Mesothelial cell of epicardium (in vitro differentiated cells): ENCODE measurements around the gene KRTAP10-4. TPM values are rescaled to one million over a fixed set of nuclear protein-coding genes. Genes with fewer than 3 reads are reported as not detected.
"Not testable (repeated sequence)": the region's sequence is repeated elsewhere in the genome, so short reads cannot be mapped to it uniquely, and the experiment has no call there.

ENCODE experiments used
- DNase-seq, 2 experiments: peaks; one replicate each; pipeline ENCODE4 v3.0.0; 2021; ENCODE audit warnings: low spot score in 2 of 2; ENCODE audit not compliant: unreplicated experiment in 2 of 2
- H3K27ac Mint-ChIP-seq: 2 replicates; pipeline ENCODE4 v1.8.0; 2021; ENCODE audit warnings: mixed read lengths
- H3K27me3 Mint-ChIP-seq: 2 replicates; pipeline ENCODE4 v1.8.0; 2021; ENCODE audit warnings: low read depth, mixed read lengths
- H3K36me3 Mint-ChIP-seq: 2 replicates; pipeline ENCODE4 v1.8.0; 2021; ENCODE audit warnings: mixed read lengths
- H3K4me1 Mint-ChIP-seq: 2 replicates; pipeline ENCODE4 v1.8.0; 2021; ENCODE audit warnings: mixed read lengths
- H3K4me3 Mint-ChIP-seq: 2 replicates; pipeline ENCODE4 v1.8.0; 2021; ENCODE audit warnings: mild to moderate bottlenecking, moderate library complexity, mixed read lengths
- H3K9me3 Mint-ChIP-seq: 2 replicates; pipeline ENCODE4 v1.8.0; 2021; ENCODE audit warnings: mixed read lengths
- total RNA-seq: library from RNA; stranded (reverse); gene quantifications from 3 replicates; pipeline ENCODE4 v1.2.1, GENCODE V29; 2021
- TF ChIP-seq, protein P1 (sequence below): fragments of 200-600 bp; sonication (generic); IDR thresholded peaks from one replicate; pipeline ENCODE4 v1.5.0; 2021; ENCODE audit warnings: antibody characterized with exemption; ENCODE audit not compliant: unreplicated experiment

The KRTAP10-4 gene
- total RNA-seq, 1 donor from 2014 or later = not detected

DNA sequence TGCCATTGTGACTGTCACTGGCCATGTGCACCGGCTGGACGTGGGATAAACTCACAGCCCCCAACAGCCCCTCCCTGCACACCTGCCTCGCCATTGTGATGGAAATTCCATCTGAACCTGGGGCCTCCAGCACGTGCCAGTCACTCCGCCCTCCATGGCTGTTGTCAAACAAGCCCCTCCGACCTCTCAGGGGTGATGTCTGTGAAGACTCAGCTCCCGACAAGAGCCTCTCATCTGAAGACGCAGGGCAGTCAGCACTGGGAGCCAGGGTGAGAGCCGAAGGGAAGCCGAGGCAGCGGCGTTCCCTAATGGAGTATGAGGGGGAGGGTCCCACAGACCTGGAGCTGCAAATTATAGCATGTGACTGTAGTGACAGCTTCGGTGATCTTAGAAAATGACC, 20.8 kb upstream of the KRTAP10-4 start:
- Mint-ChIP-seq H3K4me3 (no peak overlapping the region), H3K27ac (peak overlapping the region; percentile 17), H3K9me3 (peaks cover 11% of the 10 kb centered on the region), H3K36me3 (no peaks in the 10 kb centered on the region), H3K27me3 (peaks cover under 1% of the 10 kb centered on the region), H3K4me1 (peaks cover 43% of the 10 kb centered on the region)
- no peak for DNase-seq
- TF ChIP-seq, protein P1, sequence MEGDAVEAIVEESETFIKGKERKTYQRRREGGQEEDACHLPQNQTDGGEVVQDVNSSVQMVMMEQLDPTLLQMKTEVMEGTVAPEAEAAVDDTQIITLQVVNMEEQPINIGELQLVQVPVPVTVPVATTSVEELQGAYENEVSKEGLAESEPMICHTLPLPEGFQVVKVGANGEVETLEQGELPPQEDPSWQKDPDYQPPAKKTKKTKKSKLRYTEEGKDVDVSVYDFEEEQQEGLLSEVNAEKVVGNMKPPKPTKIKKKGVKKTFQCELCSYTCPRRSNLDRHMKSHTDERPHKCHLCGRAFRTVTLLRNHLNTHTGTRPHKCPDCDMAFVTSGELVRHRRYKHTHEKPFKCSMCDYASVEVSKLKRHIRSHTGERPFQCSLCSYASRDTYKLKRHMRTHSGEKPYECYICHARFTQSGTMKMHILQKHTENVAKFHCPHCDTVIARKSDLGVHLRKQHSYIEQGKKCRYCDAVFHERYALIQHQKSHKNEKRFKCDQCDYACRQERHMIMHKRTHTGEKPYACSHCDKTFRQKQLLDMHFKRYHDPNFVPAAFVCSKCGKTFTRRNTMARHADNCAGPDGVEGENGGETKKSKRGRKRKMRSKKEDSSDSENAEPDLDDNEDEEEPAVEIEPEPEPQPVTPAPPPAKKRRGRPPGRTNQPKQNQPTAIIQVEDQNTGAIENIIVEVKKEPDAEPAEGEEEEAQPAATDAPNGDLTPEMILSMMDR = no peak

DNA sequence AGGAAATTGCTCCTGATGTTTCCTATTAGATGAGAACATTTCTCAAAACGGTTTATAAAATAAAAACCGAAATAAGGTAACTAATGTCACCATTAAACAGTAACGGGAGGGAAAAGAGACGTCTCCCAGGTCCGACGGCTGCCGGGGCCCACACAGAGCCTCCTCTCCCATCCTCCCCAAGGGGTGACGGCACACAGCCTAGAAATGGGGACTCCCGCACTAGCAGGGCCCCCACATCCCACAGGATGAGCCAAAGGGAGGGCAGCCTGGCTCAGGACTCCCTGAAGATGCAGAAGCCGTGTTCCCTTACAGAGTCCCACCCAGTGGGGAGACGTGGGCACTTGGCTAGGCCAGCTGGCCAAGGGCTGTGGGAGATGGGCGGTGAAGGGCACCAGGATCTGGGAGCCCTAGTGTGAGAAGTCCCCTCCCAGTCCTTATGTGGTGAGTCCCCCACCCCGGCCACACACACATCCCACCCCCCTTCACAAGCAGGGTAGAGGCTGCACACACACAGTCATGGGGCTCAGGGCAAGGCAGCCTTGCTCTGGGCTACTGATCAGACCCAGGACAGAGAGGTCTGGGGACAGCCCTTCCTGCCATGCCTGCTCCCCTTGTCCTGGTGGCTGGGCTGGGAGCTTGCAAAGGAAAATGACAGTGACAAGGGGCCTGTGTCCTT, 18.2 kb upstream of the KRTAP10-4 start:
- Mint-ChIP-seq H3K4me3 (no peak overlapping the region), H3K27ac (no peak overlapping the region), H3K9me3 (peaks cover 13% of the 10 kb centered on the region), H3K36me3 (no peaks in the 10 kb centered on the region), H3K27me3 (peaks cover 3% of the 10 kb centered on the region), H3K4me1 (peaks cover 27% of the 10 kb centered on the region)
- TF ChIP-seq, protein P1 = no peak
- no peak for DNase-seq

DNA sequence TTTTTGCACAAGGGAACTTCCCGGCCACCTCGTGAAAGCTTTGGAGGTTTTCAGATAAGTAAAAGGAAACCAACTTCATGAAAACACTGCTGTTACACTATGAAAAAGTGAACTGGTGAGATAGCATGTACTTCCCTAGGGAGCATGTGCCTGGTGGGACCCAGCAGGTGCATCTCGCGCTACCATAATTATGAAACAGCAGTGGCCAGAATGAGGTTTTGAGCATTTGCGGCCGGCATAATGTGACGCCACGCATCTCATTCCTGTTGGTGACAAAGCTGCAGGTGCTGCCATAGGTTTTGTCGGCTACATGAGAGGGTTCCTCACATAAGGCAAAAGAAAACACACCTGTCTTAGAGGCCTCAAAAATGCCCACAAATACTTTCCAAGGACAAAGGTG, 16.6 kb upstream of the KRTAP10-4 start:
- DNase-seq = no peak
- H3K9me3 Mint-ChIP-seq = peaks cover 27% of the 10 kb centered on the region
- no peak overlapping the region for H3K27ac Mint-ChIP-seq
- TF ChIP-seq, protein P1 = no peak
- H3K4me3 Mint-ChIP-seq = no peak overlapping the region
- peaks cover 8% of the 10 kb centered on the region for H3K27me3 Mint-ChIP-seq
- H3K36me3 Mint-ChIP-seq = no peaks in the 10 kb centered on the region
- peaks cover 14% of the 10 kb centered on the region for H3K4me1 Mint-ChIP-seq

DNA sequence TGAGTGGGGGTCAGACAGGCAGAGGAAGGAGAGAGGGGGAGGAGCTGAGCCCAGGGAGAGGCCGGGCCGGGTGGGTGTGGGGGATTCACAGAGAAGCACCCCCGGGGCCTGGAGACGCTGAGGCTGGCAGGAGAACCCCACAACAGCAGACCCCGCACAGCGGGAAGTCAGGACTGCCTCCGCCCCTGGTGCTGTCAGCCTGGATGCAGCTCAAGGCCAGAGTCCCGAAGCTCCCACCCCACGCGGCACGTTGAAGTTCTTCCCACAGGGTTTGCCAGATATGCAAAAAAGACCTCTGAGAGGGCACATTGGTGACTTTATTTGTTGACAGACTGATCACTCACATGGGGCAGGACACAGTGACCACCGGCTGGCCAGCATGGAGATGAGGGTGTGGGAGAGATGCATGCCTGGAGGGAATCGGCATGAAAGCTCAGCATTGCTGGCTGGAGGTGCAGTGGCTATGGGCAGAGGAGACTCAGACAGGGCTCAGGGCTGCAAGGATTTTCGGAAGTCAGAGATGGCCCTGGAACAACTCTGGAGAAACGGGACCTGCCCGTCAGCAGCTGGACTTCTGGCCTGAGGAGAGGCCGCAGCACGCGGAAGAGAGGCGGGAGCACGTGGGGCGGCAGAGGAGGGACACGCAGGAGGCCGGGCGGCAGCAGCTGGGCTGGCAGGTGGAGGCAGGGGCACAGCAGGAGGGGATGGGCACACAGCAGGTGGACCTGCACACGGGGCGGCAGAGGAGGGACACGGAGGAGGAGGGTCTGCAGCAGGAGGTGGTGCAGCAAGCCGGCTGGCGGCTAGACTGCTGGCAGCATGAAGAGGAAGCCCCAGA, 15.8 kb upstream of the KRTAP10-4 start:
- Mint-ChIP-seq H3K27me3 (peaks cover 8% of the 10 kb centered on the region), H3K4me3 (no peak overlapping the region), H3K36me3 (no peaks in the 10 kb centered on the region), H3K9me3 (peaks cover 35% of the 10 kb centered on the region), H3K27ac (no peak overlapping the region), H3K4me1 (peaks cover 14% of the 10 kb centered on the region)
- TF ChIP-seq, protein P1 = no peak
- no peak for DNase-seq

DNA sequence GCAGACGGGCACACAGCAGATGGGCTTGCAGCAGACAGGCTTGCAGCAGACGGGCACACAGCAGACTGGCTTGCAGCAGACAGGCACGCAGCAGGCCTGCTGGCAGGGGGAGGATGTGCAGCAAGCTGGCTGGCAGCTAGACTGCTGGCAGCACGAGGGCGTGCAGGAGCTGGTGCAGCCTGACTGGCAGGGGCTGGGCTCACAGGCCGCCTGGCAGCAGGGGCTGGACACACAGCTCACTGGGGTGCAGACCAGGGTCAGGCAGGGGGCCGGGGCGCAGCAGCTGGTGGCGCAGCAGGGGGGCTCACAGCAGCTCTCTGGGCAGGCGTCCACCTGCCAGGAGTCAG, 15.2 kb upstream of the KRTAP10-4 start:
- H3K9me3 Mint-ChIP-seq = peaks cover 33% of the 10 kb centered on the region
- H3K4me3 Mint-ChIP-seq, H3K36me3 Mint-ChIP-seq, DNase-seq, H3K27ac Mint-ChIP-seq, H3K27me3 Mint-ChIP-seq: not testable (repeated sequence)
- H3K4me1 Mint-ChIP-seq = peaks cover 14% of the 10 kb centered on the region

DNA sequence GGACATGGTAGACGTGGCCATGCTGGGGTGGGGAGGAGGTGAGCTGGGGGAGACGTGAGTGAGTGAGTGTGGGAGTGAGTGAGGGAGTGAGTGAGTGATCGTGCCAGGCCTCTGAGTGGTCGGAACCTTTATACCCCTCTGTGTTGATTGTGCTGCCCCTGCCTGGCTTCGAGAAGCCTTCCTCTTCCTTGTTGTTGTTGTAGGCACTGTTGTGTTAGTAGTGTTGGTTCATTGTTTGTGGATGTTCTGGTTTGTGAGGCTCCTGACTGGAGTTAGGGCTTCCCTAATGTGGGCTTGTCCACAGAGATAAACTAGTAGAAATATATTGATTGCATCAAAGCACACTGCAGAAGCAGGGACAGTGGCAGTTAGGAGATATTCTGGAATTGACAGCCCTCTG, 14.8 kb upstream of the KRTAP10-4 start, which contains the start of gene KRTAP10-3:
Gene KRTAP10-3 (minus strand): TSS at position 101 of the 400 bp plus-strand sequence. CDS start 80 bp downstream, at position 21.
- peaks cover 14% of the 10 kb centered on the region for H3K4me1 Mint-ChIP-seq
- no peaks in the 10 kb centered on the region for H3K36me3 Mint-ChIP-seq
- DNase-seq = no peak
- TF ChIP-seq, protein P1 = no peak
- H3K4me3 Mint-ChIP-seq = no peak within 1 kb of the TSS
- peaks cover 29% of the 10 kb centered on the region for H3K9me3 Mint-ChIP-seq
- no peak within 1 kb of the TSS for H3K27ac Mint-ChIP-seq
- peaks cover 8% of the 10 kb centered on the region for H3K27me3 Mint-ChIP-seq
